Measurements from ENCODE around the gene RSU1. TPM values are rescaled to one million over a fixed set of nuclear protein-coding genes. Genes with fewer than 3 reads are reported as not detected.

Gene RSU1
- polyA plus RNA-seq, 1 experiment: 277 TPM

DNA sequence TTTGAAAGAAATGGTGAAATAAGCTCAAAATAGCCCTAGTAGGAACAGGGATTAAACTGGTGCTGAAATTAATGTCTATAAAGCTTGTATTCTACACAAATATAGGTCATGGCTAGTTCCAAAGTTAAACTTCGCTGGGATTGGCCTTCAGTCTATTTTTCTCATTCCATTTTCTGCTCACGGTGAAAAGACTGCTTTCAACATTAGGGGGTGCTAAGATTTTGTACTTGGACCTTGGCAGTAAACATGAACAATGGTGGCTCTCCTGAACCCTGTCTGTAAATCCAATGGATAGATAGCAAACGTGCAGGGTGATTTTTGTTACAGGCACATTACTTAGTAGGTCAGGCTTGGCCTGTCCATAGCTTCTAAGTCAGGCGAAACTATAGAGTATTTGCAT lies 36.0 kb upstream of the RSU1 start:
- CTCF ChIA-PET: interaction anchor here (0.8 to 2.8 kb wide), 19 partner anchors 9 to 415 kb away, joined by 3 to 9 read pairs (median 4); partner anchors contain the start of gene TRDMT1
- Histone ChIP-seq H3K4me3 (ENCODE audit: low read depth, low read length) (no peak overlapping the region), H3K36me3 (ENCODE audit: control insufficient read depth, insufficient read depth, low read length) (no peaks in the 10 kb centered on the region), H3K27me3 (ENCODE audit: control insufficient read depth, insufficient read depth, low read length) (no peaks in the 10 kb centered on the region)
- DNase-seq (ENCODE audit: low read depth): no peak
- TF ChIP-seq CTCF (IDR thresholded peaks at IDR 0.05; ENCODE audit: insufficient read depth, low read depth, low read length): peak; percentile 51
- POLR2A ChIA-PET: interaction anchor here (0.6 kb wide), 2 partner anchors 37 to 600 kb away, joined by 3 to 4 read pairs; no protein-coding TSS in a partner anchor

- CTCF ChIA-PET: interaction anchor here (0.8 to 2.8 kb wide), 15 partner anchors 10 to 408 kb away, joined by 3 to 9 read pairs (median 4); partner anchors contain the start of gene TRDMT1
- DNase-seq (ENCODE audit: low read depth): no peak
- POLR2A ChIA-PET: interaction anchor here (0.6 kb wide), 1 partner anchor 600 kb away, joined by 4 read pairs; no protein-coding TSS in a partner anchor
- Histone ChIP-seq H3K4me3 (ENCODE audit: low read depth, low read length) (no peak overlapping the region), H3K36me3 (ENCODE audit: control insufficient read depth, insufficient read depth, low read length) (no peaks in the 10 kb centered on the region), H3K27me3 (ENCODE audit: control insufficient read depth, insufficient read depth, low read length) (no peaks in the 10 kb centered on the region)
- TF ChIP-seq CTCF (IDR thresholded peaks at IDR 0.05; ENCODE audit: insufficient read depth, low read depth, low read length): no peak
Measured at GRCh38 chr10:16852624-16853023, 35.4 kb upstream of the RSU1 start.

GRCh38 chr10:16848562-16849154 lies 31.4 kb upstream of the RSU1 start:
- POLR2A ChIA-PET: no interaction called here
- CTCF ChIA-PET: interaction anchor here (1.0 to 1.4 kb wide), 4 partner anchors 15 to 581 kb away, joined by 3 to 4 read pairs (median 3); no protein-coding TSS in a partner anchor
- no peak for DNase-seq (ENCODE audit: low read depth)
- Histone ChIP-seq H3K27me3 (ENCODE audit: control insufficient read depth, insufficient read depth, low read length) (no peaks in the 10 kb centered on the region), H3K36me3 (ENCODE audit: control insufficient read depth, insufficient read depth, low read length) (no peaks in the 10 kb centered on the region), H3K4me3 (ENCODE audit: low read depth, low read length) (no peak overlapping the region)
- no peak for TF ChIP-seq CTCF (IDR thresholded peaks at IDR 0.05; ENCODE audit: insufficient read depth, low read depth, low read length)

DNA sequence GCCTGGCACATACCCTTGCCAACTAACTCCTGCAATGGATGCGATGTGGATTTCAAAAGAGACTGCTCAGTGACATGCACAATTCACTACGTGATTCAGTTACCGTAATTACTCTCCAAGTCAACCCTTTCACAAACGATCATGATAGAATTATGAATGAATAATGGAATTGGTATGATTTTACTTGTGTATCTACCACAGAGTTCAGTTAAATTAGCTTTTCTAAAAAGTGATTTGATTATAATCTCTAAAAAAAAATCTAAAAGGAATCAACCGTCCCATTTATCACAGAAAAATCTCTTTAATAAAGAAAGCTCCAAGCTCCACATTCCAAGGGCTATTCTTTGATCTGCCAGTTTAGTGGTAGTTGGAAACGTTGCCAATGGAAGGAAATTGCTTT lies 30.4 kb upstream of the RSU1 start:
- H3K27me3 ChIP-seq (ENCODE audit: control insufficient read depth, insufficient read depth, low read length): no peaks in the 10 kb centered on the region
- CTCF ChIA-PET: interaction anchor here (1.0 kb wide), 1 partner anchor 9 kb away, joined by 4 read pairs; no protein-coding TSS in a partner anchor
- no peaks in the 10 kb centered on the region for H3K36me3 ChIP-seq (ENCODE audit: control insufficient read depth, insufficient read depth, low read length)
- POLR2A ChIA-PET: no interaction called here
- no peak overlapping the region for H3K4me3 ChIP-seq (ENCODE audit: low read depth, low read length)
- no peak for DNase-seq (ENCODE audit: low read depth)
- TF ChIP-seq CTCF (IDR thresholded peaks at IDR 0.05; ENCODE audit: insufficient read depth, low read depth, low read length): no peak

DNA sequence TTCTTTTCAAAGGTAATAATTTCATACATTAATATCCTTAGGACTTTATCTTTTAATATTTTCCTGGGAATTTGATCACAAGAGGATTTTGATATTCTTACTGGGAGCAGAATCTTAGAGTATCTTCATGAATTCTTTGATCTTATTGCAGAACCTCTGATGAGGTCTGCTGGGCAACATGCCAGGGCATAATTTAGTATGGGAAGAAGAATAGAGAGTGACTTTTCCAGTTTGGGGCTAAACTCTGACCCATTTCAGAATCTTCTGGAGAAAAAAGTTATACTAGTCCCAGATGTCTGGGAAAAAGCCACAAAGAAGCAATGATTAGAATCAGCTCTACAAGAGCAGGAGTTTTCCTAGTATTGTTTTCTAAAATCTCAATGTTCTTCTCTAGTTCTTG lies 28.0 kb upstream of the RSU1 start:
- POLR2A ChIA-PET: interaction anchor here (0.5 kb wide), 1 partner anchor 374 kb away, joined by 3 read pairs; no protein-coding TSS in a partner anchor
- Histone ChIP-seq H3K36me3 (ENCODE audit: control insufficient read depth, insufficient read depth, low read length) (no peaks in the 10 kb centered on the region), H3K4me3 (ENCODE audit: low read depth, low read length) (no peak overlapping the region), H3K27me3 (ENCODE audit: control insufficient read depth, insufficient read depth, low read length) (no peaks in the 10 kb centered on the region)
- CTCF ChIA-PET: interaction anchor here (0.8 to 1.8 kb wide), 7 partner anchors 8 to 412 kb away, joined by 3 to 11 read pairs (median 4); partner anchors contain the start of gene TRDMT1
- TF ChIP-seq CTCF (IDR thresholded peaks at IDR 0.05; ENCODE audit: insufficient read depth, low read depth, low read length): no peak
- DNase-seq (ENCODE audit: low read depth): no peak
